AG04450 (cell line): ENCODE measurements around the gene NKX1-2. TPM values are rescaled to one million over a fixed set of nuclear protein-coding genes. Genes with fewer than 3 reads are reported as not detected.

Experiments used
- CTCF ChIA-PET: fragments of 300-600, 350-600 bp; formaldehyde crosslinking; extraction: SDS; loops from one replicate; lab custom pipeline; 2022; ENCODE audit warnings: antibody characterized with exemption, inconsistent platforms; lab: Charles Lee
- POLR2A ChIA-PET: fragments of 350-600 bp; formaldehyde crosslinking; extraction: SDS; loops from one replicate; lab custom pipeline; 2021; ENCODE audit warnings: antibody characterized with exemption, inconsistent platforms; lab: Yijun Ruan, JAX
- DNase-seq: peaks from one replicate; pipeline ENCODE4 v3.0.0-alpha.2; 2011; ENCODE audit warnings: low read depth, low spot score
- H3K27ac ChIP-seq: one replicate; pipeline ENCODE4 v1.5.1; 2012; ENCODE audit warnings: low read depth, low read length, control low read depth
- H3K27me3 ChIP-seq: one replicate; pipeline ENCODE4 v1.6.0; 2012; ENCODE audit warnings: low read length; ENCODE audit not compliant: control insufficient read depth, insufficient read depth
- H3K4me3 ChIP-seq: 2 replicates; pipeline ENCODE4 v1.5.1; 2011; ENCODE audit warnings: mild to moderate bottlenecking, low read depth, low read length, control low read depth
- H3K9me3 ChIP-seq: 2 replicates; pipeline ENCODE4 v1.5.1; 2012; ENCODE audit warnings: low read length; ENCODE audit not compliant: control insufficient read depth, insufficient read depth
- polyA plus RNA-seq: library from polyadenylated mRNA; depleted of rRNA; stranded (reverse); fragments of >200 nt; gene quantifications from 2 replicates; pipeline ENCODE4 v1.2.3, GENCODE V29; 2011
- TF ChIP-seq, protein P1 (sequence below): IDR thresholded peaks from 2 replicates; pipeline ENCODE4 v1.5.1; 2011; ENCODE audit warnings: low read depth, low read length, control low read depth, inconsistent platforms

NKX1-2 gene
- polyA plus RNA-seq, 1 experiment = not detected

- H3K4me3 ChIP-seq = no peak overlapping the region
- H3K27ac ChIP-seq = no peak overlapping the region
- no peaks in the 10 kb centered on the region for H3K27me3 ChIP-seq
- ChIA-PET CTCF (no interaction called here), POLR2A (no interaction called here)
- TF ChIP-seq, protein P1, sequence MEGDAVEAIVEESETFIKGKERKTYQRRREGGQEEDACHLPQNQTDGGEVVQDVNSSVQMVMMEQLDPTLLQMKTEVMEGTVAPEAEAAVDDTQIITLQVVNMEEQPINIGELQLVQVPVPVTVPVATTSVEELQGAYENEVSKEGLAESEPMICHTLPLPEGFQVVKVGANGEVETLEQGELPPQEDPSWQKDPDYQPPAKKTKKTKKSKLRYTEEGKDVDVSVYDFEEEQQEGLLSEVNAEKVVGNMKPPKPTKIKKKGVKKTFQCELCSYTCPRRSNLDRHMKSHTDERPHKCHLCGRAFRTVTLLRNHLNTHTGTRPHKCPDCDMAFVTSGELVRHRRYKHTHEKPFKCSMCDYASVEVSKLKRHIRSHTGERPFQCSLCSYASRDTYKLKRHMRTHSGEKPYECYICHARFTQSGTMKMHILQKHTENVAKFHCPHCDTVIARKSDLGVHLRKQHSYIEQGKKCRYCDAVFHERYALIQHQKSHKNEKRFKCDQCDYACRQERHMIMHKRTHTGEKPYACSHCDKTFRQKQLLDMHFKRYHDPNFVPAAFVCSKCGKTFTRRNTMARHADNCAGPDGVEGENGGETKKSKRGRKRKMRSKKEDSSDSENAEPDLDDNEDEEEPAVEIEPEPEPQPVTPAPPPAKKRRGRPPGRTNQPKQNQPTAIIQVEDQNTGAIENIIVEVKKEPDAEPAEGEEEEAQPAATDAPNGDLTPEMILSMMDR = no peak
- H3K9me3 ChIP-seq = no peaks in the 10 kb centered on the region
- DNase-seq = no peak
Measured at GRCh38 chr10:124492266-124492665, 42.4 kb upstream of the NKX1-2 start.

DNA sequence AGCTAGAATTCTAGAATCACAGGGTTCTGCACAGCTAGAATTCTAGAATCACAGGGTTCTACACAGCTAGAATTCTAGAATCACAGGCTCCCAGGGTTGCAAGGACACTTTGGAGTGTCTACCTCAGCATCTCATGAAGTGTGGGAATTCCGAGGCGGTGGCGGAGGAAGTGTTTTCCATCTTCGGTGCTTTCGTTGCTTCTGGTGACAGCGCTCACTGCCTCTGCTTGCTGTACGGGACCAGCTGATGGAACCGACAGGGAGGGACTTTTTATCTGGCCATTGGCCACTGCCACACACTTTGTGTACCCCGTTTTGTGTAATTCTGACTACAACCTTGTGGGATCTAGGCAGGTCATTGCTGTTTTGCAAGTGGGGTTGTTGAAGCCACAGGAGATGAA, 41.3 kb upstream of the NKX1-2 start:
- H3K9me3 ChIP-seq = no peaks in the 10 kb centered on the region
- ChIA-PET POLR2A (no interaction called here), CTCF (no interaction called here)
- H3K27me3 ChIP-seq = no peaks in the 10 kb centered on the region
- TF ChIP-seq, protein P1 = no peak
- H3K4me3 ChIP-seq = no peak overlapping the region
- no peak overlapping the region for H3K27ac ChIP-seq
- DNase-seq = no peak

- H3K4me3 ChIP-seq = no peak overlapping the region
- CTCF ChIA-PET = no interaction called here
- POLR2A ChIA-PET = no interaction called here
Measured at GRCh38 chr10:124486635-124487034, 36.8 kb upstream of the NKX1-2 start.

GRCh38 chr10:124484661-124485060, 34.8 kb upstream of the NKX1-2 start:
- Histone ChIP-seq H3K27ac (no peak overlapping the region), H3K9me3 (no peaks in the 10 kb centered on the region), H3K27me3 (no peaks in the 10 kb centered on the region), H3K4me3 (no peak overlapping the region)
- ChIA-PET POLR2A (no interaction called here), CTCF (interaction anchor here (0.7 kb wide), 1 partner anchor 331 kb away, joined by 4 read pairs; no protein-coding TSS in a partner anchor)
- TF ChIP-seq, protein P1 = no peak
- no peak for DNase-seq

More at GRCh38 chr10:124486635-124487034, 36.8 kb upstream of the NKX1-2 start:
- no peaks in the 10 kb centered on the region for H3K9me3 ChIP-seq
- TF ChIP-seq, protein P1 = no peak
- H3K27ac ChIP-seq = no peak overlapping the region
- DNase-seq = no peak
- H3K27me3 ChIP-seq = no peaks in the 10 kb centered on the region

DNA sequence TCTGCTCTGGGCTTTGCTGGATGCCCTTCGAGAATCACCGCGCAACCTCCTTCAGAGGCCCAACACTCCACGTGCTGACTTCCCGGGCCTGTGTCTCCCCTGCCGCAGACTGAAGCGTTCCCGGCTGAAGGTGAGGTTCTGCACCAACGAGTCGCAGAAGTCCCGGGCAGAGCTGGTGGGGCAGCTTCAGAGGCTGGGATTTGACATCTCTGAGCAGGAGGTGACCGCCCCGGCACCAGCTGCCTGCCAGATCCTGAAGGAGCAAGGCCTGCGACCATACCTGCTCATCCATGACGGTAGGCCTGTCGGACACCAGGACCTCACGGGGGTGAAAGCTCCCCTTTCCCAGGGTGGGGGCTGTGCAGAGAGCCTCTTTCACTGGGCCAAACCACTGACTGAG, 34.2 kb upstream of the NKX1-2 start:
- H3K27me3 ChIP-seq = no peaks in the 10 kb centered on the region
- H3K27ac ChIP-seq = no peak overlapping the region
- no peak for DNase-seq
- H3K9me3 ChIP-seq = no peaks in the 10 kb centered on the region
- CTCF ChIA-PET = interaction anchor here (0.7 kb wide), 1 partner anchor 331 kb away, joined by 4 read pairs; no protein-coding TSS in a partner anchor
- POLR2A ChIA-PET = no interaction called here
- H3K4me3 ChIP-seq = no peak overlapping the region
- TF ChIP-seq, protein P1 = no peak
